ENCODE results near the gene SVIL. TPM values are rescaled to one million over a fixed set of nuclear protein-coding genes. Genes with fewer than 3 reads are reported as not detected.
"Not testable (repeated sequence)": the region's sequence is repeated elsewhere in the genome, so short reads cannot be mapped to it uniquely, and the experiment has no call there.

SVIL gene
- total RNA-seq, 2 experiments from 2014 or later = 0.47 to 1.5 TPM

DNA sequence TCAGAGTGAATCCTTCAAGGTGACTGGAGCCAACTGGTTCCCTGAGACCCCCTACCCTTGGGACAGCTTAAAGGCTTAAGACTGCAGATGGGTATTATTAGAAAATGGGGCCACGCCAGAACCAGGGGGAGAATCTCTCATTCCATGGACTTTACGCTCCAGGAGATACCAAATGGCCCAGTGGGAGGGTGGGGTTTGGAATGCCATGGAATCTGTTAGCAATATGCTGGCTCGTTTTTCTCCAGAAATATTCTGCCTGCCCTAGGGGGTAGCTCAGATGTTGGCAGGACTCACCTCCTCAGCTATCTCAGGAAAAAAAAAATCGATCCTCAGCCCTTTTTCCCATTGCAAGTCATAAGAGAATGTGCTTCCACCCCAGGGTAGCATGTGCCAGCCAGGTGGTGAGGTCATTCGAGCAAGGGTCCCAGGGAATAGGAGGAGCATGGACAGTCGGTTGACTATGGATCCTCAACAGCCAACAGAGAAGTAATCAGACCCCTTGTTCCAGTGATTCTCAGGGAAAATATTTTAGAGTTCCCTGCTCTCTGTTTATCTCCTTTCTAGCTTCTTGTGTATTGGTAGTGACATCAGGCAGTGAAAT lies 22.9 kb downstream of the SVIL start:
- H3K4me1 ChIP-seq (ENCODE audit: insufficient read depth, low read length, poor library complexity, severe bottlenecking) = no peaks in the 10 kb centered on the region
- DNase-seq (ENCODE audit: low spot score) = no peak
- H3K36me3 ChIP-seq (ENCODE audit: insufficient read depth, low read length) = no peaks in the 10 kb centered on the region
- ChIA-PET CTCF (ENCODE audit: unreplicated experiment) (no interaction called here), POLR2A (no interaction called here)
- no peaks in the 10 kb centered on the region for H4K20me1 ChIP-seq (ENCODE audit: insufficient read depth, low read length)
- no peaks in the 10 kb centered on the region for H3K79me2 ChIP-seq (ENCODE audit: insufficient read depth, low read depth, low read length)
- intact Hi-C loops (cut with micrococcal nuclease; ENCODE audit: unreplicated experiment) = no loop called here
- TF ChIP-seq EZH2phosphoT487 (IDR thresholded peaks at IDR 0.05; ENCODE audit: borderline replicate concordance, low read depth, low read length) = no peak
- TF ChIP-seq, protein P1, sequence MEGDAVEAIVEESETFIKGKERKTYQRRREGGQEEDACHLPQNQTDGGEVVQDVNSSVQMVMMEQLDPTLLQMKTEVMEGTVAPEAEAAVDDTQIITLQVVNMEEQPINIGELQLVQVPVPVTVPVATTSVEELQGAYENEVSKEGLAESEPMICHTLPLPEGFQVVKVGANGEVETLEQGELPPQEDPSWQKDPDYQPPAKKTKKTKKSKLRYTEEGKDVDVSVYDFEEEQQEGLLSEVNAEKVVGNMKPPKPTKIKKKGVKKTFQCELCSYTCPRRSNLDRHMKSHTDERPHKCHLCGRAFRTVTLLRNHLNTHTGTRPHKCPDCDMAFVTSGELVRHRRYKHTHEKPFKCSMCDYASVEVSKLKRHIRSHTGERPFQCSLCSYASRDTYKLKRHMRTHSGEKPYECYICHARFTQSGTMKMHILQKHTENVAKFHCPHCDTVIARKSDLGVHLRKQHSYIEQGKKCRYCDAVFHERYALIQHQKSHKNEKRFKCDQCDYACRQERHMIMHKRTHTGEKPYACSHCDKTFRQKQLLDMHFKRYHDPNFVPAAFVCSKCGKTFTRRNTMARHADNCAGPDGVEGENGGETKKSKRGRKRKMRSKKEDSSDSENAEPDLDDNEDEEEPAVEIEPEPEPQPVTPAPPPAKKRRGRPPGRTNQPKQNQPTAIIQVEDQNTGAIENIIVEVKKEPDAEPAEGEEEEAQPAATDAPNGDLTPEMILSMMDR (conservative IDR thresholded peaks at IDR 0.05; ENCODE audit: low read length) = no peak
- H3K4me2 ChIP-seq (ENCODE audit: low read length) = no peak overlapping the region
- no peak overlapping the region for H3K4me3 ChIP-seq (ENCODE audit: low read depth, low read length, poor library complexity, severe bottlenecking)
- H3K9me3 ChIP-seq (ENCODE audit: low read length) = no peaks in the 10 kb centered on the region
- no TSS peak for BruUV-seq (replicated peaks)
- no peak overlapping the region for H3K27ac ChIP-seq (ENCODE audit: low read depth, low read length, poor library complexity, severe bottlenecking)
- H2AFZ ChIP-seq (ENCODE audit: low read length) = no peak overlapping the region
- no peaks in the 10 kb centered on the region for H3K9me2 ChIP-seq (ENCODE audit: insufficient read depth, low read length)

DNA sequence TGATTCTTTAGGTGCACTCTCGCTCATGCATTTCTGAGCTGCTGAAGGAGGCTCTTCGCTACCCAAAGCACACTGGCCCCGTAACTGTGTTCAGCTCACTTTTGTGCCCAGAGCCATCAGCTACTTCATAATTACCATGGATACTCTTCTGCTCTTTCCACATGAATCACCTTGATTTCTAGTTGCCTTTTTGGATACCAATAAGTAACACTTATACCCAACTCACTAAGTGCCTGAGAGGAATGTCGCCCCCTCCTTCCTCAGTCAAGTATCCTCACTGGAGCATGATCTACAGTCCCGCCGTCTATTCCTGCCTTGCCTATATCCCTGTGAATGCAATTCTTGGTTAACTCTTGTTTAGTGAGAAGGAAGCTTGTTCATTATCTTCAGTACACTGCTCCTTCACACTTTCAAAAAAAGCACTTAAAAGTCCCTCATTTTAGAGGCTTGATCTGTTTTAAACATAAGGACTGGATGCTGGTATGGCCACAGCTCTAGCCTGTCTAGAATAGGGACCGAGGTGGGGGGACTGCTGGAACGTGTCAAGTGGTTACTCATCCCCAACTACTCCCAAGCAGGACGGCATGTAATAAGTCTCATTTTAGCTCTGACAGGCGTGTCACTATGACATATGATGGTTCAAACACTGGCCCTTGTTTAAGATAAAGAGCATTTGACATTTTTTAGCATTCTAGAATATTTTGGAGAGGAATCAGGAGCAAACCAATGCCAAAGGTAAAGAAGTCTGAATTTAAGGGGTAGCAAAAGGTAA lies 23.7 kb downstream of the SVIL start:
- H3K9me3 ChIP-seq (ENCODE audit: low read length) = no peaks in the 10 kb centered on the region
- no peak overlapping the region for H3K27ac ChIP-seq (ENCODE audit: low read depth, low read length, poor library complexity, severe bottlenecking)
- no TSS peak for BruUV-seq (replicated peaks)
- no peaks in the 10 kb centered on the region for H3K9me2 ChIP-seq (ENCODE audit: insufficient read depth, low read length)
- CTCF ChIA-PET (ENCODE audit: unreplicated experiment) = no interaction called here
- no peaks in the 10 kb centered on the region for H3K36me3 ChIP-seq (ENCODE audit: insufficient read depth, low read length)
- H3K79me2 ChIP-seq (ENCODE audit: insufficient read depth, low read depth, low read length) = no peaks in the 10 kb centered on the region
- no peak overlapping the region for H3K4me3 ChIP-seq (ENCODE audit: low read depth, low read length, poor library complexity, severe bottlenecking)
- H3K4me1 ChIP-seq (ENCODE audit: insufficient read depth, low read length, poor library complexity, severe bottlenecking) = no peaks in the 10 kb centered on the region
- DNase-seq (ENCODE audit: low spot score) = no peak
- no peak for TF ChIP-seq EZH2phosphoT487 (IDR thresholded peaks at IDR 0.05; ENCODE audit: borderline replicate concordance, low read depth, low read length)
- TF ChIP-seq, protein P1 (conservative IDR thresholded peaks at IDR 0.05; ENCODE audit: low read length) = no peak
- no peak overlapping the region for H2AFZ ChIP-seq (ENCODE audit: low read length)
- POLR2A ChIA-PET = interaction anchor here (0.6 kb wide), 1 partner anchor 300 kb away, joined by 4 read pairs; no protein-coding TSS in a partner anchor
- H4K20me1 ChIP-seq (ENCODE audit: insufficient read depth, low read length) = no peaks in the 10 kb centered on the region
- H3K4me2 ChIP-seq (ENCODE audit: low read length) = no peak overlapping the region
- intact Hi-C loops (cut with micrococcal nuclease; ENCODE audit: unreplicated experiment) = no loop called here

DNA sequence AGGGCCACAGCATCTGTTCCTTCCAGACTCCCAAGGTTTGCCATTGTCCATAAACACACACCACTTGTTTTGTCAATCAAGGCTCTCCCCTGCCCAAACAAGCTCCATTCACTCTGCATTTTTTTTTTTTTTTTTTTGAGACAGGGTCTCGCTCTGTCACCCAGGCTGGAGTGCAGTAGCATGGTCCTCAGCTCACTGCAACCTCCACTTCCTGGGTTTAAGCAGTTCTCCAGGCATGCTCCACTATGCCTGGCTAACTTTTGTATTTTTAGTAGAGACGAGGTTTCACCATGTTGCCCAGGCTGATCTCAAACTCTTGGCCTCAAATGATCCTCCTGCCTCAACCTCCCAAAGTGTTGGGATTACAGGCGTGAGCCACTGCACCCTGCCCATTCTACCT lies 24.4 kb downstream of the SVIL start:
- intact Hi-C loops (cut with micrococcal nuclease; ENCODE audit: unreplicated experiment) = not testable (repeated sequence)

More for the DNA sequence above, 24.4 kb downstream of the SVIL start:
- H2AFZ ChIP-seq (ENCODE audit: low read length); CTCF ChIA-PET (ENCODE audit: unreplicated experiment); H3K9me2 ChIP-seq (ENCODE audit: insufficient read depth, low read length); H3K36me3 ChIP-seq (ENCODE audit: insufficient read depth, low read length); H3K79me2 ChIP-seq (ENCODE audit: insufficient read depth, low read depth, low read length); H3K4me3 ChIP-seq (ENCODE audit: low read depth, low read length, poor library complexity, severe bottlenecking); BruUV-seq (replicated peaks); H3K9me3 ChIP-seq (ENCODE audit: low read length); H4K20me1 ChIP-seq (ENCODE audit: insufficient read depth, low read length); H3K4me2 ChIP-seq (ENCODE audit: low read length); H3K4me1 ChIP-seq (ENCODE audit: insufficient read depth, low read length, poor library complexity, severe bottlenecking); DNase-seq (ENCODE audit: low spot score); H3K27ac ChIP-seq (ENCODE audit: low read depth, low read length, poor library complexity, severe bottlenecking): not testable (repeated sequence)
- POLR2A ChIA-PET = interaction anchor here (0.6 kb wide), 1 partner anchor 299 kb away, joined by 4 read pairs; no protein-coding TSS in a partner anchor
